Upper lobe of left lung (tissue), 4 donors: ENCODE measurements around the gene NRROS.

ENCODE experiments used
- CTCF ChIP-seq, 6 experiments: fragments of 450-650 bp in 4 of 6; fragments of 200-600 bp in 2 of 6; sonication (generic) in 2 of 6; IDR thresholded peaks; one replicate each; pipeline ENCODE4 v1.5.1; 2016 to 2019; ENCODE audit warnings: antibody characterized with exemption in 6 of 6
- EP300 ChIP-seq, 4 donors: sonication (generic); formaldehyde crosslinking; IDR thresholded peaks; one replicate each; pipeline ENCODE4 v1.5.1; 2017; ENCODE audit warnings: antibody characterized with exemption in 4 of 4, control low read depth in 2 of 4
- POLR2A ChIP-seq, 4 donors: fragments of 450-650 bp; IDR thresholded peaks; one replicate each; pipeline ENCODE4 v1.5.1; 2016 to 2017; ENCODE audit warnings: antibody characterized with exemption in 4 of 4, mild to moderate bottlenecking in 2 of 4

DNA sequence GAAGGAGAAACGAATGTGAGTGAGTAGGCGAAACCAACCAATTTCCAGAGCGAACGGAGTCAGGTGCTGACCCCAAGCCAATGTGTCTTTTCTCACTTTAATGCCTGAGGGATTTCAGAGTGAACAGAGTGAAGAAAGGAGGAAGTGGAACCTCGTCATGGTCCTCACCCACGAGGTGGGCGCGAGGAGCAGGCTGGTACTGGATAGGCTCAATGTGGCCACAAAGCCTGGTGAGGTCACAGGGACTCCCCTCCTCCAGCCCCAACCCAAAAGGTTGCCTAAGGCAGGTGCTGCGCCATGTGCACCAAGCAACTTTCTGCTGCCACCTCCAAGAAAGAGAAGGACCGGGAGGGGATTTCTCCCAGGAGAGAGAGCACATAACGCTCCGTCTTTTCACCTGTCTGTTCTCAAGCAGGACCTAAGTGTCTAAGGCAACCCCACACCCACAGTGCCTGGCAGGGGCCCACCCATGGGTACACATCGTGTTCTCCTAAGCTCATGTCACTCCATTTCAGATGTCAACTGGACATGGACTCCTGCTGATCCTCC lies 3.8 kb downstream of the NRROS start:
- TF ChIP-seq POLR2A (IDR thresholded peaks at IDR 0.05) (peak in 1 of 4 donors; percentile 54), EP300 (IDR thresholded peaks at IDR 0.05) (no peak), CTCF (IDR thresholded peaks at IDR 0.05) (no peak)
